ENCODE data around the gene HSD17B11.
"Not testable (repeated sequence)": the region's sequence is repeated elsewhere in the genome, so short reads cannot be mapped to it uniquely, and the experiment has no call there.

The HSD17B11 gene

DNA sequence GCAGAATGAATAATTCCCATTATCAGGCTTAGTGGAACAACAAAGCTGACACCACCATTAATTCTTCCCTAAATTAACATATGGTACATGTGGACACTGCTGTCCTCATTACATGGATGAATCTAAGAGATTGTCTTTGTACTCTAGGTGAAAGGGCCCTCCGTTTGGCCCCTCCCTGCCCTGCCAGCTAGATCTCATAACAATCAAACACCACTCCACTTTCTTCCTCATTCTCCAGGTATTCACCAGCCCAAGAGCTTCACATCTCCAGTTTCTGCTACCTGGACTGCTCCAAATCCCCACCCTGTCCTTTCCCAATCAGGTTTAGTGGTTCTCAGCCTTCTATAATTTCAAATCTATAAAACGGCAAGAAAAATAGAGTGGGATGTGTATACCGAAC is 3.8 kb downstream of the HSD17B11 start:
- no peak overlapping the region for H3K4me3 ChIP-seq (ENCODE audit: low read depth, low read length)
- TF ChIP-seq, protein P1, sequence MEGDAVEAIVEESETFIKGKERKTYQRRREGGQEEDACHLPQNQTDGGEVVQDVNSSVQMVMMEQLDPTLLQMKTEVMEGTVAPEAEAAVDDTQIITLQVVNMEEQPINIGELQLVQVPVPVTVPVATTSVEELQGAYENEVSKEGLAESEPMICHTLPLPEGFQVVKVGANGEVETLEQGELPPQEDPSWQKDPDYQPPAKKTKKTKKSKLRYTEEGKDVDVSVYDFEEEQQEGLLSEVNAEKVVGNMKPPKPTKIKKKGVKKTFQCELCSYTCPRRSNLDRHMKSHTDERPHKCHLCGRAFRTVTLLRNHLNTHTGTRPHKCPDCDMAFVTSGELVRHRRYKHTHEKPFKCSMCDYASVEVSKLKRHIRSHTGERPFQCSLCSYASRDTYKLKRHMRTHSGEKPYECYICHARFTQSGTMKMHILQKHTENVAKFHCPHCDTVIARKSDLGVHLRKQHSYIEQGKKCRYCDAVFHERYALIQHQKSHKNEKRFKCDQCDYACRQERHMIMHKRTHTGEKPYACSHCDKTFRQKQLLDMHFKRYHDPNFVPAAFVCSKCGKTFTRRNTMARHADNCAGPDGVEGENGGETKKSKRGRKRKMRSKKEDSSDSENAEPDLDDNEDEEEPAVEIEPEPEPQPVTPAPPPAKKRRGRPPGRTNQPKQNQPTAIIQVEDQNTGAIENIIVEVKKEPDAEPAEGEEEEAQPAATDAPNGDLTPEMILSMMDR (IDR thresholded peaks at IDR 0.05; ENCODE audit: low read depth, low read length, missing control alignments): no peak
- DNase-seq (ENCODE audit: low read depth): no peak

DNA sequence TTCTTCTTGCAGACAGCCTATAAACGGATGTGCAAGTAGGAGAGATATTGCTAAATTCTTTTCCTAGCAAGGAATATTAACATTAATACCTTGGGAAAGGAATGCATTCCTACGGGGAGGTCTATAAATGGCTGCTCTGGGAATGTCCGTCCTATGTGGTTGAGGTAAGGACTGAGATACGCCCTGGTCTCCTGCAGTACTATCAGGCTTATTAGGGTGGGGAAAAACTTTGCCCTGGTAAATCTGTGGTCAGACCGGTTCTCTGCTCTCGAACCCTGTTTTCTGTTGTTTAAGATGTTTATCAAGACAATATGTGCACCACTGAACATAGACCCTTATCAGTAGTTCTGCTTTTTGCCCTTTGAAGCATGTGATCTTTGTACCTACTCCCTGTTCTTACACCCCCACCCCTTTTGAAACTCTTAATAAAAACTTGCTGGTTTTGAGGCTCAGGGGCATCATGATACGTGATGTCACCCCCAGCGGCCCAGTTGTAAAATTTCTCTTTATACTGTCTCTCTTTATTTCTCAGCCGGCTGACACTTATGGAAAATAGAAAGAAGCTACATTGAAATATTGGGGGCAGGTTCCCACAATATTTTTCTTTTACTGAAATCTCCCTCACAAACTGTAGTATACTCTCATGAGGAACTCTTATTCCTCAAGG is 6.4 kb downstream of the HSD17B11 start:
- not testable (repeated sequence) for DNase-seq (ENCODE audit: low read depth); H3K4me3 ChIP-seq (ENCODE audit: low read depth, low read length)

DNA sequence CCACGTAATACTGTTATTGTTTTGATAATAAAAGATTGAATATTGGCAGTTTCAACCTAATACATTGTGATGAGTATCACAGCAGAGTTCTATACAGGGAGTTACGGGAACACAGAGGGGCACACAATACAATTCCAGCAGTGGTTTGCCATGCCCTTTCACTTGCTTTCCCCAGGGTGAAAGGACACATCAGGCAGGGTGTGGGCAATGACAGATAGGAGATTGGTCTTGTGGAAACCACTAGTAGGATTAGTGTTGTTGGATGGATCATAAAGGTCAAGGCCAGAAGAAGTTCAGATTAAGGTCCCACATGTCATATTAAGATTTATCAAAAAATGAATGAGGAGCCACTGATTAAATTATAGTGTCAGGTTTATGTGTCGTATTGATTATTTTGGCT is 8.1 kb downstream of the HSD17B11 start:
- TF ChIP-seq, protein P1 (IDR thresholded peaks at IDR 0.05; ENCODE audit: low read depth, low read length, missing control alignments): no peak
- no peak for DNase-seq (ENCODE audit: low read depth)
- no peak overlapping the region for H3K4me3 ChIP-seq (ENCODE audit: low read depth, low read length)

DNA sequence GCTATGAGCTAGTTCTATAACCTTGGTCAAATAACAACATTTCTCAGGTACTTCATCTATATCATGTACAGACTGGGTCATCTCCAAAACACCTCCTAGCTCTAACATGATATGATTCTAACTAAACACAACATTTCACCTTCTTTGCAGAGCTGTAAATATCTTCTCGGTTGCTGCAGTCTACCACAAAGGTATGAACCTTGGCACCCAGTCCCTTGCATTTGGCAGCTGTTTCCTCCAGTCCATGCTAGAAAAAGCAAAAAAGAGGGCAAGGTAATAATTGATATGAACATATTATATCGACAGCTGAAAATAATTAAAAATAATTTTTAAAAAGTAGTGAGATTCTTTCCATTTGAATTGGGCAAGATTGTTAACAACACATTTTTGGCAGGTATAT is 8.9 kb downstream of the HSD17B11 start:
- TF ChIP-seq, protein P1 (IDR thresholded peaks at IDR 0.05; ENCODE audit: low read depth, low read length, missing control alignments): no peak
- no peak for DNase-seq (ENCODE audit: low read depth)
- no peak overlapping the region for H3K4me3 ChIP-seq (ENCODE audit: low read depth, low read length)

- no peak overlapping the region for H3K4me3 ChIP-seq (ENCODE audit: low read depth, low read length)
- no peak for DNase-seq (ENCODE audit: low read depth)
- TF ChIP-seq, protein P1 (IDR thresholded peaks at IDR 0.05; ENCODE audit: low read depth, low read length, missing control alignments): no peak
Measured at GRCh38 chr4:87377816-87378215, 13.2 kb downstream of the HSD17B11 start.

DNA sequence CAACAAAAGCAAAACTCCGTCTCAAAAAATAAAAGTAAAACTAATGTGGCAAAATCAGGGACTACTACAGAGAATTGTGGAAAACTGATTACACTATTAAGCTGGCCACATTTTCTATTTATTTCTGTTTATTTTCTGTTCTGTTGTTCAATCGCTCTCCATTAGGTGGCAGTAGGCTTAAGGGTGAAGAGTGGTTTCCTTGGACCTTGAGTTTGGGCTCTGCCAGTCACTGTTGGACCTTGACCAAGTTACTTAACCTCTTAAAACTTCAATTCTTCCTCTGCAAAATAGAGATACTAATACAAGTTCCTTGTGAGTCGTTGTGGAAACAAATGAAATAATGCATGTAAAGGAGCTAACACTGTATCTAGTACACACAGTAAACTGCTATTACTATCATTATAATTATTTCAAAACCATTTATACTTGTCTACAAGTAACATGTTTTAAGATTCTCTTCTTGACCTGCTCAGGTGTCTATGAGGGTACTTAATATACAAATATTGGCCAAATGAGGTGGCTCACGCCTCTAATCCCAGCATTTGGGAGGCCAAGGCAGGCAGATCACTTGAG is 15.2 kb downstream of the HSD17B11 start:
- no peak overlapping the region for H3K4me3 ChIP-seq (ENCODE audit: low read depth, low read length)
- peak; percentile 26 for DNase-seq (ENCODE audit: low read depth)
- TF ChIP-seq, protein P1 (IDR thresholded peaks at IDR 0.05; ENCODE audit: low read depth, low read length, missing control alignments): peak; percentile 71

GRCh38 chr4:87370068-87370467 is 20.9 kb downstream of the HSD17B11 start:
- no peak overlapping the region for H3K4me3 ChIP-seq (ENCODE audit: low read depth, low read length)
- no peak for DNase-seq (ENCODE audit: low read depth)
- TF ChIP-seq, protein P1 (IDR thresholded peaks at IDR 0.05; ENCODE audit: low read depth, low read length, missing control alignments): no peak
